NCI-H460 (cell line): ENCODE data around the gene SIN3B. TPM values are rescaled to one million over a fixed set of nuclear protein-coding genes. Genes with fewer than 3 reads are reported as not detected.

Experiments
- DNase-seq: peaks from one replicate; pipeline ENCODE4 v3.0.0-alpha.2; 2016; ENCODE audit warnings: low read depth; ENCODE audit errors: extremely low read depth
- total RNA-seq: library from RNA; depleted of rRNA; stranded (reverse); fragments of >200 nt; shearing (Covaris generic); gene quantifications from 2 replicates; pipeline ENCODE4 v1.2.3, GENCODE V29; 2014

Gene SIN3B
- total RNA-seq, 1 experiment from 2014 or later, result 17.5 TPM

DNA sequence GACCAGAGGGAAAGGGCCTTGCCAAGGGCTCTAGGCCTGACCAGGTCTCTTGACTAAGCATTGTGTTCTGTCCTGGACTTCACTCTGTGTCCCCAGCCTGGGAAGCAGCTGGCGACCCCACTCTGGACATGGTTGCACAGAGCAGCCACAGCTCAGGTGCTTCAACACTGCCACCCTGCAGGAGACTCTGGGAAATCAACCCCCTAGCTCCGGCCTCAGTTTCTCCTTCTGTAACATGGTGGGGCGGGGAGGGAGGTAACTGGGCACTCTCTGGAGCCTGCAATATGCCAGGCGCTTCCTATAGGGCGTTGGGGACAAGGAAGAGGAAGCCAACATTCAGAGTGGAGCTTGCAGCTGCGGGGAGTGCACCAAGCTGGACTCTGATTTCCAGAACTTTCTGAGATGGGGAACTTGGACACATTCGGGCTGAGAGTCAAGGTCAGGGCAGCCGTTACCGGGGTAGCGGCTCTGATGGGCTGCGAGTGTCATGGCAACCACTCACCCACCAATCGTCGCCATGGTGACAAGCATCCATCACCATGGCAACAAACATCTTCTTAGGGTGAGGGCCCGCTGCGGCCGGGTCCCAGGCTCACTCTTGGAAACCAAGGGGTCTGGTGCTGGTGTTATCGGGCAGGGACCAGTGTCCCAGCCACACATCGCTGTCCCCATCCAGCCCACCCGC is 72.4 kb downstream of the SIN3B start:
- no peak for DNase-seq

DNA sequence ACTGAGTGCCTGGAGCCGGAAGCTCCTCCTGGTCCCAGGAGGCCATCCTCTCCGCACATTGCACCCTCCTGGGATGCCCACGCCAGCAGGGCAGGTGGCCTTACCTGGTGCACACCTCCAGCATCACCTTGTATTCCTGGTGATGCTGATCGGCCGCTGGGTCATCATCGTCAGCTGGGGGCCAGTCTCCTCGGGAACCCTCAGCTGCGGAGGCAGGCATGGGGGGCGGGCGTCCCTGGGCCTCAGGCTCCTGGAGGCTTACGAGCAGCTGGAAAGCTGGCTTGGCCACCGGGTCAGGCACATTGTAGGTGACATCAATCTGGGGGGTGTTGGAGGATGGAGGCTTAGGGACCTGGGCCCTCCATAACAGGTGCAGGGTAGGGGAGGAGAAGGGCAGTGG is 73.3 kb downstream of the SIN3B start:
- DNase-seq, result no peak

DNA sequence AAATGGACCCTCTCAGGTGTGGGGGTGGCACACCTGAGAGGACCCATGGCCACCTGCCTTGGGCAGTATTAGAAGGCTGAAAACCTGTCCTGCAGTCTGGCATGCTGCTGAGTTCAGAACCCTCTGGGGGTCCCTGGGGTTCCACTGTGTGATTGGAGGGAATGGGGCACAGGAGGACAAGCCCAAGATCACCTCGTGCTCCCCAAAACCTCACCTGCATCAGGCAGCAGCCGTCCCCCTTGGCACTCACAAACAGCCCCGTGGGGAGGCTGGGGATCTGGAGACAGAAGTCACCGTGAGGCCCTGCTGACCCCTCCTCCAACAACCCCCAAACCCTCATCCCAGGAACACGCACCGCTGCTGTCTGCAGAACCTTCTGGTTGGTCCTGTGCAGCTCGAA is 74.1 kb downstream of the SIN3B start:
- DNase-seq, result no peak

DNA sequence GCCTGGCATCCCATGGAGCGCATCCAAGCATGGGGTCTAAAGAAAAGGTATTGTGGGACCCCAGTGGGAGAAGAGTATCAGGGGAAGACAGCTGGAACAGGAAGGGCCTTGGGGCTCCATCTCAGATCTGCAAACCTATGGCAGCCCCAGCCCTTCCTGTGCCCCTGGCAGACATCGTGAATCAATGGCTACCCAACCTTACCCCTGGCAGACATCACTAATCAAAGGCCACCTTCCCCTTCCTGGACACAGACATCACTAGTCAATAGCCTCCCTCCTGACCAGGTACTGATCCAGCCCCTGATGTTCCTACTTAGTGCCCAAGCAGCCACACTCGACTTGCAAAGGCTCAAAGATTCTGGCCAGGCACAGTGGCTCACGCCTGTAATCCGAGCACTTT is 75.4 kb downstream of the SIN3B start:
- no peak for DNase-seq

DNA sequence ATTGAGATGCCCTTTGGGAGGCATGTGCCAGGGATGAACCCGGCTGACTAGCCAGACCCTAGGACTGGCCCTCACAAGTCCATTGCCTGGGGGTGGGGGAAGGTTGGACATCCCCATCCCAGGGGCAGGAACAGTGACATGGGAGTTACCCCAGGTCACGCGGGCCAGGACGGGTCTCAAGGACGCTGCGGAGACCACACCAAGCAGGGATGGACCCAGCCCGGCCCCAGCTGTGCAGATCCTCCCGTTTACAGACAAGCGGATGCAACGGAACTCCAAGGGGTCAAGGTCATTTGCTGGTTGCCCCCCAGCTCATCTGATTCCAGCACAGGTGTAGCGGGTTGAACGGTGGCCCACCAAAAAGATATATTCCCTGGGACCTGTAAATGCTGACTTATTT is 79.6 kb downstream of the SIN3B start:
- DNase-seq, result no peak

DNA sequence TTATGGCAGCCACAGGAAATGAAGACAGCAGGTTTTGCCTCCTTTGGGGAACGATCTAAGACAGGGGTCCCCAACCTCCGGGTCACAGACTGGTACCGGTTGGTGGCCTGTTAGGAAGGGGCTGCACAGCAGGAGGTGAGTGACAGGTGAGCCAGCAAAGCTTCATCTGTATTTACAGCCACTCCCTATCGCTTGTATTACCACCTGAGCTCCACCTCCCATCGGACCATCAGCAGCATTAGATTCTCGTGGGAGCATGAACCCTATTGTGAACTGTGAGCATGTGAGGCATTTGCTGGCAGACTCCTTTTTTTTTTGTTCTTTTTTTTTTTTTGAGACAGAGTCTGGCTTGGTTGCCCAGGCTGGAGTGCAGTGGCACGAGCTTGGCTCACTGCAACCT is 81.8 kb downstream of the SIN3B start:
- DNase-seq, result no peak

DNA sequence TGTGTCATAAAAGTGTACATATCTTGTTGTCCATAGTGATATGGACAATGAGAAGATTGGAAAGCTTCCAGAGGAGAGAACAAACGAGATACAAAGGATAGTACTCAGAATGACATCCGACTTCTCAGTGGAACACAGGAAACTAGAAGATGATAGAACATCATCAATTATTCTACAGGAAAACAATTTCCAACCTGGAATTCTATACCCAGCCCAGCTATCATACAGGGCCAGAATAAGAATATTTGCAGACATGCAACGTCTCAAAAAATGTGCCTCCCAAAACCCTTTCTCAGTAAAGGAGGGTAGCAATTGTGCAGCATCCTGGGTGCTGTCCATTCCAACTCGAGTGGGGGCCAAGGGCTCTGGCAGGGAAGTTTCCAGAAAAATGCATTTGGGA is 83.6 kb downstream of the SIN3B start:
- no peak for DNase-seq

DNA sequence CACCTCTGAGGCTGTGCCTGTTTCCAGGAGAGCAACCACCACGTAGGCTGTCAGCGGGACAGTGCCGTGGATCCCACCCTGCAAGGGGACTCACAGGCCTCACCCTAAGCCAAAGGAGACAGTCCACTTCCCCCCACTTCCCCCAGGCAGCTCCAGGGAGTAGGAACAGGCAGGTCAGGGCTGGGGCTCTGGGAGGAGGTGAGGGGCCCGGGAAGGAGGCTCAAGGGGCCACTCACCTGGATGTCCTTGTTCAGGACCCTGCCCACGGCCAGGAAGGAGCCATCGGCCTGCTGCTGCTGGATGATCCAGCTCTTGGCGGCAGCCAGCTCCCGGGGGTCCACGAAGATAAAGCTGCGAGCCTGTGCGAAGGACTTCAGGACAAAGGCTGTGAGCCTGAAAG is 85.2 kb downstream of the SIN3B start:
- no peak for DNase-seq

DNA sequence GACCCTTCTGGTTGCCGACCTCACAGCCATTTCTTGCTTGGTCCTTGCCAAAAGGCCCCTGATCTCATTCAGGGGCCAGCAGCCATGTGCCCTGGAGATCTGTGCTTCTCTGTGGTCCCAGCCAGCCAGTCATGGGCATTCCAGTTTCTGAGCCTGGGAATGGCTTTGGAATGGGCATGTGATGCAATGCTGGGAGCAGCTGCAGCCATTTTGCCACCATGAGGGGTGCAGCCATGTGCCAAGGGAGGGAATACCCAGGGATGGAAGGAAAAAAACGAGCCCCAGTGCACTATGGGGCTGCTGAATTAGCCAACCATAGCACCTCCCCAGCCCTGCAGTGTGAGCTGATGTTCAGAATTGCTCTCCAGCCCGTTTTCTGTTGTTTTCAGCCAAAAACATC is 85.9 kb downstream of the SIN3B start:
- no peak for DNase-seq

DNA sequence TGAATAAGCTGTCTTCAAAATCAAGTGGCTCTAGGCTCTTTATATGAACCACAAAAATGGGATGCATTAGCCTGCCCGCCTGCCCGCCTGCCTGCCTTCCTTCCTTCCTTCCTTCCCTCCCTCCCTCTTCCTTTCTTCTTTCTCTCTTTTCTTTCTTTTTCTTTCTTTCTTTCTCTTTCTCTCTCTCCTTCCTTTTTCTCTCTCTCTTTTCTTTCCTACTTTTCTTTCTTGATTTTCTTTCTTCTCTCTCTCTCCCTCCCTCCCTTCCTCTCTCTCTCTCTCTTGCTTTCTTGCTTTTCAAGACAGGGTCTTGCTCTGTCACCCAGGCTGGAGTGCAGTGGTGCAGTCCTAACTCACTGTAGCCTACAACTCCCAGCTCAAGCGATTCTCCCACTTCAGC is 86.5 kb downstream of the SIN3B start:
- no peak for DNase-seq

DNA sequence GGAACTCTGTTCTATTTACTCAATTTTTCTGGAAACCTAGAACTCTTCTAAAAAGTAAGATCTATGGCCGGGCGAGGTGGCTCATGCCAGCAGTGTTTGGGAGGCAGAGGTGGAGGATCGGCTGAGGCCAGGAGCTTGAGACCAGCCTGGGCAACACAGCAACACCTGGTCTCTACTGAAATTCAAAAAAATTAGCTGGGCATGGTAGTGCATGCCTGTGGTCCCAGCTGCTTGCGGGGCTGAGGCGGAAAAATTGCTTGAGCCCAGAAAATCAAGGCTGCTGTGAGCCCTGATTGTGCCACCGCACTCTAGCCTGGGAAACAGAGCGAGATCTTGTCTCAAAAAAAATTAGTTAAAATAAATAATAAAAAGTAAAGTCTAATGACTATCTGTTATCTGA is 88.2 kb downstream of the SIN3B start:
- DNase-seq, result no peak

DNA sequence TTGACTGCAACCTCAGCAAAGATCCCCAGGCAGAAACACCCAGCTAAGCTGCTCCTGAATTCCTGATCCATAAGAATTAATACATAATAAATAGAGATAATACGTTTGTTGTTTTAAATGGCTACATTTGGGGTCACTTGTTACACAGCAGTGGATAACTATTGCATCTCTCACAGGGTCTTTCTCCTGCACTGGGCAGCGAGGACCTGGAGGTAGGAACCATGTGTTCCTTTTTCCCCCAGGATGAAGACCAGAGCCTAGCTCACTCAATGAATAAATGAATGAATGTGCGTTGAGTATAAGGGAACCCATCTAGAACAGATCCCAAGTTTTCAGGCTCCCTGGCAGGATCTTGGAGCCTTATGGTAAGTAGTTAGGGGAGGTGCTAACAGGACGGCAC is 90.3 kb downstream of the SIN3B start:
- no peak for DNase-seq

DNA sequence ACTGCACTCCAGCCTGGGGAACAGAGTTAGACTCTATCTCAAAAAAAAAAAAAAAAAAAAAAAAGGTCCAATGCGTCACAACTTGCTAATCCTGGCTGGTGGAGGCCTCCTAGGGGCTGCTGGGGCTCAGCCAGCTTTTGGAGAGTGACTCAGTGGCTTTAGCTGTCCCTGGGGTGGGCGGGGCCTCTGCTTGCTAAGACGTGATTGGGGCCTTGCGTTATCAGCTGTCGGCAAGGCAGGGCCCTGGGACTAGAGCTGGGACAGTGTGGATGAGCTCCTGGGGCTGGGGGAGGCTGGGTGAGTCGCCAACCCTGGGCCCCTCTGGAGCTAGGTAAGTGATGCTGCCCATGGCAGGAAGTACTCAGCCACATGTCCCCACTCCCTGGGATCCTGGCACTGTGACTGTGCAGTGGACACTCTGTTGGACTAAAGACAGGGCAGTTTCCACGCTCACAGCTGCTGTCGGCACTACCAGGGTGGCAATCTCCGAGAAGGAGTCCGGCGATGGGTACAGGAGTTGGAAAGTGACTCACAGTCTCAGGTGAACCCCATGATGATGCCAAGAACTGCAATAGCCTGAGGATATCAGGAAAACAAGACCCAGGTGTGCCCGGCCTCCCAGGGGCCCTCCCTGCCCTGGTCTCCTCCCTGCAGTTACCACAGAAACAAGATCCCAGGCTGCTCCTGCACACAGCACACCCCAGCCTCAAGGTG is 91.8 kb downstream of the SIN3B start:
- peak; percentile 1 for DNase-seq

DNA sequence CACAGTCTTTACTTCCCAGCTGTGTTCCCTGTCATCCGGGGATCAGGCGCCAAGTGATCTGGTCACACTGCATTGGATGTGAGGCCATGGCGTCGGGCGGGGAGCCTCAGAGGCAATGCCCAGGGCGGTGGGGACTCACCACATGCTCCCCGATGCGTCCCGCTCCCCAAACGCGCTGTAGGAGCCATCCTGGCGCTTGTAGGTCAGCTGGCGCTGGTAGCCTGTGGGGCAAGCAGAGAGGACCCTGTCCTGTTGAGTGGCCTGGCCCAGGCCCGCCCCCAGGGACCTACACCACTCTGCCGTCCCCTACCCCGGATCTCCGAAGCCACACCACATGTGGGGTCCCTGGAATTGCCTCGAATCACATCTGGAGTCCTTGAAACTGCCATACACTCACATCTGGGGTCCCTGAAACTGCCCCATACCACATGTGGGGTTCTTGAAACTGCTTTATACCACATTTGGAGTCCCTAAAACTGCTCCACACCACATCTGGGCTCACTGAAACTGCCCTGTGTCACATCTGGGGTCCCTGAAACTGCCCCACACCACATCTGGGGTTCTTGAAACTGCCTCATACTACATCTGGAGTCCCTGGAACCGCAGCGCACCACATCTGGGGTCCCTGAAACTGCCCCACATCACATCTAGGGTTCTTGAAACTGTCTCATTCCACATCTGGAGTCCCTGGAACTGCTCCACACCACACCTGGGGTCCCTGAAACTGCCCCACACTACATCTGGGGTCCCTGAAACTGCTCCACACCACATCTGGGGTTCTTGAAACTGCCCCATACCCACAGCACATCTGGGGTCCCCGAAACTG is 92.8 kb downstream of the SIN3B start:
- no peak for DNase-seq

DNA sequence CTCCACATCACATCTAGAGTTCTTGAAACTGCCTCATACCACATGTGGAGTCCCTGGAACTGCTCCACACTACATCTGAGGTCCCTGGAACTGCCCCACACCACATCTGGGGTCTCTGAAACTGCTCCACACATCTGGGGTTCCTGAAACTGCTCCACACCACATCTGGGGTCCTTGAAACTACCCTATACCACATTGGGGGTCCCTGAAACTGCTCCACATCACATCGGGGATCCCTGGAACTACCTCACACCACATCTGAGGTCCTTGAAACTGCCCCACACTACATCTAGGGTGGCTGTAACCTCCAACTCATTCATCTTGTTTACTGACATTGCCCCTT is 93.4 kb downstream of the SIN3B start:
- no peak for DNase-seq

DNA sequence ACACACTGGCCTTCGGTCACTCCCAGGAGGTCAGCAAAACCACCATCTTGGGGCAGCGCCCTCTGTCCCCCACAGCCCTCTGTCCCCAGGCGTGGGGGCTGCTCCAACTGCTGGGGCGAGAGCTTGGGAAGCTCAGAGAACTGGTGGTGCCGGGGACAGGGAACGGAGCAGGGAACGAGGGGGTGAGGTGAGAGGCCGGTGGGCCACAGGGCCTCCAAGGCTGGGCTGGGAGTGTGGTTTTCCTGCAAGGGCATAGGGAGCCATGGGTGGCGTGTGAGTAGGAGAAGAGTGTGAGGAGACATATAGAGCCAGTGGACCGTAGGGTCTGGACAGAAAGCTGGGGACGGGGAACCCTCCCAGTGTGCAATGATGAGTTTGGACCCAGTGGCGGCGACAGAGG is 93.8 kb downstream of the SIN3B start:
- no peak for DNase-seq

DNA sequence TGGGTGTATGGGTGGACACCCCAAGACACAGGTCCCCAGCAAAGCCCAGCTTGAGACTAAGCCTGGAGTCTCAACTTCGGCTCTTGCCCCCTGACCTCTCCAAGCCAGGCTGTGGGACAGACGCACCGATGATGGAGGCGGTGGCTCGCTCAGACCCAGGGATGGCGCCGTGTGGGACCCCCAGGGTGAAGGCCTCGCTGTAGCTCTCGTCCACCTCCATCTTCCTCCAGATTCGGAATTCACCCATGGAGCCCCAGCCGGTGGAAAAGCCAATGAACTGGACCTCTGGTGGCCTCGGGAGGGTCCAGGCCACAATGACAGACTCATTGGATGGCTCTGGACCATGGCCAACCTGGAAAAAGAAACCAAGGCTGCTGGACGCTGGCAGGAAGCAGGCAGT is 98.7 kb downstream of the SIN3B start:
- DNase-seq, result no peak

DNA sequence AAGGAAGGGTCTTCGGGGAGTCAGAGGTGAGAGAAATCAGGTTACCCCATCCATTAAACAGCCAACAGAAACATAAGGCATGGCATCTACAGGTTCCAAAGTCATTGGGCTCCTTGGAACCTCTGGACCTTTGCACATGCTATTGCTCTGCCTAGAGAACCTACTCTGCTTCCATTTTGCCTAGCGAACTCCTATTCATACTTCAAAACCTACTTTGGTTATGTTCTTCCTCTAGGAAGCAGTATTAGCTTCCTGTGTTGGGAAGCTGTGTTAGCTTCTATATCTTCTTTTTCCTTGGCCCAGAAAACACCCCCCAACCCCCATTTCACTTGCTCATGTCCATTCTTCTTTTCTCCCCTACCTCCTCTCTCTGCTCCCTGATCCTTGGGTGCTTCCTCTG is 99.2 kb downstream of the SIN3B start:
- no peak for DNase-seq

DNA sequence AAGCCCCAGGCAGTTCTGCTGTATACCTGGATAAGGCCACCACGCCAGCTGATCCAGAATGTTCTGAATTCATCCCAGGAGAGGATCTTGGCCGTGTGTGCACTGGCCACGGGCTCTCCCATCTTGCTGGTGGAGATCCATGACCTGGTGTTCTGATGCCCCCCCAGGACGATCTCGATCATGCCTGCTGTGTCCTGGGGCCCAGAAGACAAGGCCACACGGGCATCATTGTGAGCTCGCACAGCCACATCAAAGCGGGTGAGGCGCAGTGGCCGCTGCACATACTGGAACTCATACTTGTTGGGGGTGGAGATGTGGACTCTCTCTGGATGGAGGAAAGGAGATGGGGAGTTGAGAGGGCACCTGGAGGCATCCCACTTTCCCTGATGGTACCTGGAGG is 99.7 kb downstream of the SIN3B start:
- DNase-seq, result no peak
